Measurements from ENCODE around the gene EML5. TPM values are rescaled to one million over a fixed set of nuclear protein-coding genes. Genes with fewer than 3 reads are reported as not detected.

The EML5 gene
- total and polyA plus RNA-seq, 2 experiments from 2014 or later = 0.18 to 1.6 TPM

GRCh38 chr14:88786715-88787114, 6.0 kb downstream of the EML5 start:
- H3K4me2 ChIP-seq = no peak overlapping the region
- Mint-ChIP-seq H3K4me1 (no peaks in the 10 kb centered on the region), H3K9me3 (peaks cover 30% of the 10 kb centered on the region), H3K27ac (no peak overlapping the region), H3K4me3 (no peak overlapping the region), H3K36me3 (ENCODE audit: low read depth) (peaks cover 21% of the 10 kb centered on the region), H3K27me3 (ENCODE audit: insufficient read depth, low read depth, poor library complexity) (peaks cover 14% of the 10 kb centered on the region)
- H3K4me1 ChIP-seq (ENCODE audit: insufficient read depth) = peaks cover 2% of the 10 kb centered on the region; the same call in 1 of the 2 replicates
- no peak overlapping the region for H2AFZ ChIP-seq
- peaks cover 28% of the 10 kb centered on the region for H3K27me3 ChIP-seq (ENCODE audit: insufficient read depth)
- H3K36me3 ChIP-seq (ENCODE audit: insufficient read depth) = peaks cover 4% of the 10 kb centered on the region; the same call in 1 of the 2 replicates
- no peaks in the 10 kb centered on the region for H3K79me2 ChIP-seq (replicated peaks; ENCODE audit: insufficient read depth)
- H4K20me1 ChIP-seq (replicated peaks; ENCODE audit: insufficient read depth) = no peaks in the 10 kb centered on the region
- H3K4me3 ChIP-seq = no peak overlapping the region
- DNase-seq (ENCODE audit: low spot score) (no peak), ATAC-seq (no peak)
- H3K9me2 ChIP-seq (ENCODE audit: insufficient read depth) = 0 out of 2 replicates have a peak, but pooled peaks cover 5% of the 10 kb centered on the region
- H3K27ac ChIP-seq (ENCODE audit: low read depth) = no peak overlapping the region
- TF ChIP-seq CTCF (conservative IDR thresholded peaks at IDR 0.05; ENCODE audit: low read depth in 2 of 2) (no peak), ETS1 (IDR thresholded peaks at IDR 0.05) (no peak), EZH2phosphoT487 (IDR thresholded peaks at IDR 0.05; ENCODE audit: unreplicated experiment) (no peak), POLR2AphosphoS5 (IDR thresholded peaks at IDR 0.05; ENCODE audit: low read depth) (no peak), STAT1 (IDR thresholded peaks at IDR 0.05; ENCODE audit: unreplicated experiment) (no peak), ZNF462 (CRISPR knock-in tag; IDR thresholded peaks at IDR 0.05) (no peak), JUNB (IDR thresholded peaks at IDR 0.05; ENCODE audit: unreplicated experiment) (no peak), ZNF331 (CRISPR knock-in tag; IDR thresholded peaks at IDR 0.05; ENCODE audit: low read depth) (no peak), REST (IDR thresholded peaks at IDR 0.05; ENCODE audit: unreplicated experiment) (no peak), ZNF114 (CRISPR knock-in tag; IDR thresholded peaks at IDR 0.05) (no peak), CREB1 (CRISPR knock-in tag; IDR thresholded peaks at IDR 0.05; ENCODE audit: low read depth) (no peak), NANOG (IDR thresholded peaks at IDR 0.05; ENCODE audit: borderline replicate concordance) (no peak), EZH2 (IDR thresholded peaks at IDR 0.05; ENCODE audit: low read depth, unreplicated experiment) (no peak)
- no peaks in the 10 kb centered on the region for H3F3A ChIP-seq (replicated peaks; ENCODE audit: low read depth)

Data from GM23338 (cell line).